ENCODE measurements around the gene SCNN1B.
"Not testable (repeated sequence)": the region's sequence is repeated elsewhere in the genome, so short reads cannot be mapped to it uniquely, and the experiment has no call there.

SCNN1B gene

DNA sequence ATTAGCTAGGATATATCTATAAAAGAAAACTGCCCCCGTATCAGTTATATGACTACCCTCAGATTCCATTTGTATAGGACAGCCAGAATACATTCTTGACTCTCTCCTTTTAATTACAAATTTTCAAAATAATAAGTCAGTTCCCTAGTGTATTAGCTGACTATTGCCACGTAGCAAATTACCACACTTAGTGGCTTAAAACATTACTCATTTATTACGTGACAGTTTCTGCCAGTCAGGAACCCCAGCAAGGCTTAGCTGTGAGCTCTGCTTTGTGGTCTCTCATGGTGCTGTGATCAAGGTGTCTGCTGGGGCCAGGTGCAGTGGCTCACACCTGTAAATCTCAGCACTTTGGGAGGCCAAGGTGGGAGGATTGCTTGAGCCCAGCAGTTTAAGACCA is 13.9 kb upstream of the SCNN1B start:
- in situ Hi-C loops (cut with MboI; ENCODE audit: low sequenced_read_pairs) = no loop called here

DNA sequence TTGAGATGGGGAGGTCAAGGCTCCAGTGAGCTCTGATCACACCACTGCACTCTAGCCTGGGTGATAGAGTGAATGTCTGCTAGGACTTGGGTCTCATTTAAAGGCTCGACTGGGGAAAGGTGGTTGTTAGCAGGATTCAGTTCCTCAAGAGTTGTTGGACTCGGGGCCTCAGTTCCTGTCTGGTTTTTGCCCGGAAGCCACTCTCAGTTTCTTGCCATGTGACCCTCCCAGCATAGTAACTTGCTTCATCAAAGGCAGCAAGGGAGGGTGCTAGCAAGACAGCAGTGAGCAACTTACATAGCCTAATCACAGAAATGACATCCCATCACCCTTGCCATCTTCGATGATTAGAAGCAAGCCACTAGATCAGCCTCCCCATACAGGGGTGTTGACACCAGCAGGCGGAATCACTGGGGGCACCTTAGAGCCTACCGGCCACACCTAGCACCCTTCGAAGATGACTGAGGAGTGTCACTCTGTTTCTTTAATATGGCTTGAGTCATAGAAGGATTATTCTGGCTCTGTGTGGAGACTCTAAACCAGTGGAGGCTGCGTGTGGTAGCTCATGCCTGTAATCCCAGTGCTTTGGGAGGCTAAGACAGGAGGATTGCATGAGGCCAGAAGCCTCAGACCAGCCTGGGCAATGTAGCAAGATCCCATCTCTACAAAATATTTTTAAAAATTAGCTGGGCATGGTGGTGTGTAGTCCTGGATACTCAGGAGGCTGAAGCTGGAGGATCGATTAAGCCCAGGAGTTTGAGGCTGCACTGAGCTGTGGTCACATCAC is 13.2 kb upstream of the SCNN1B start:
- in situ Hi-C loops (cut with MboI; ENCODE audit: low sequenced_read_pairs) = no loop called here

- in situ Hi-C loops (cut with MboI; ENCODE audit: low sequenced_read_pairs) = no loop called here
Observed at GRCh38 chr16:23290189-23291062, 11.7 kb upstream of the SCNN1B start.

GRCh38 chr16:23293016-23293415 is 9.1 kb upstream of the SCNN1B start:
- in situ Hi-C loops (cut with MboI; ENCODE audit: low sequenced_read_pairs) = no loop called here

- in situ Hi-C loops (cut with MboI; ENCODE audit: low sequenced_read_pairs) = no loop called here
Observed at GRCh38 chr16:23294260-23294659, 7.8 kb upstream of the SCNN1B start.

DNA sequence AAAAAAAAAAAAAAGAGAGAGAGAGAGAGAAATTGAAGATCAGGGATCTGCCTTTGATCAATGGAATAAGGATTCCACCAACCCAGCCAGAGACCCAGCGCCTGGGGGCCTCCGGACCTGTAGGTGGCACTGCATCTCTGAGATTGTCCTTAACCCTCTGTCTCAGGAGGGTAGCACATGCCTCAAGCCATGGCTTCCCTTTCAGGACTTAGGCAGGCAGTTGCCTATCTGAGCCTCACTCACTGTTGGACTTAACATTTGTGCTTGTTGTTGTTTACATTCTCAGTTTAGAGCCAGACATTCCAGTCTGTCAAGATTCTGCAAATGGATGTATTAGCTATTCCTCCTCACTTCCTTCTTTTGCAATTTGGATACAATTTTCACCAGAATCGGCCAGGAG is 5.1 kb upstream of the SCNN1B start:
- in situ Hi-C loops (cut with MboI; ENCODE audit: low sequenced_read_pairs) = no loop called here

DNA sequence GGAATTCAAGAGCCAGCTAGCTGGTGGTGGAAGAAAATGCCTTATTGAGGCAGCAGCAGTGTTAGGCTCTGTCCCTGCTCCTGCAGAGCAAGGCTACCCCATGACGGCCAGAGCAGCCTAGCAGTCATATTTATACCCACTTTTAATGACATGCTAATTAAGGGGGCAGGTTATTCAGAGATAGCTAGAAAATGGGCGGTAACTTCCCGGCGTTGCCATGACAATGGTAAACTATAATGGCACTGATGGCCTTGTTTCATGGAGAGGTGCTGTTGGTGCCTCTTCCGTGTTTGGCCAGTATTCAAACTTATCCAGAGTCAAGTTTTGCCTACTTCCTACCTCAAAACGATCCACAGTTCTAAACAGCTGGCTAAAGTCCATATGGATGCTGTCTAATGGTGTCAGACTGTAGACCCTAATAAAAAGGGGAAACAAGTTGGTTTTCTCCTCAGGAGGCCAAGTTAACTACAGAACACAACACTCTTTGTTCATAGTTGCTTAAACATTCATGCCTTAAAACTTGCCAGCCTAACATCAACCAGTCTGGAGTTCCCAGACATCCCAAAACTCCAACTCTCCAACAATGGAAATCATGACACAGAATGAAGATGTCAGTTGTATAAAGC is 3.7 kb upstream of the SCNN1B start:
- in situ Hi-C loops (cut with MboI; ENCODE audit: low sequenced_read_pairs) = no loop called here

- in situ Hi-C loops (cut with MboI; ENCODE audit: low sequenced_read_pairs) = not testable (repeated sequence)
Observed at GRCh38 chr16:23299815-23300214, 2.3 kb upstream of the SCNN1B start.

GRCh38 chr16:23301251-23302044 is 654 bp upstream of the SCNN1B start:
- in situ Hi-C loops (cut with MboI; ENCODE audit: low sequenced_read_pairs) = no loop called here

DNA sequence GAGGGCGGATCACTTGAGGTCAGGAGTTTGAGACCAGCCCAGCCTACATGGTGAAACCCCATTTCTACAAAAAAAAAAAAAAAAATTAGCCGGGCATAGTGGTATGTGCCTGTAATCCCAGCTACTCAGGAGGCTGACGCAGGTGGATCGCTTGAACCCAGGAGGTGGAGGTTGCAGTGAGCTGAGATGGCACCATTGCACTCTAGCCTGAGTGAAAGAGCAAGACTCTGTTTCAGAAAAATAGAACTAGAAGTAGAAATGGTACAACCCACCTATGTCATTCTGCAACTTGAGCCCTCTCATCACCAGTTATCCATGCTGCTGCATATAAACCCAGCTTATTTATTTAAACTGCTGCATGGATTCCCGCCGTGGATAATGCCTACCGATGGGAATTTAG is 1.6 kb downstream of the SCNN1B start:
- in situ Hi-C loops (cut with MboI; ENCODE audit: low sequenced_read_pairs) = no loop called here

GRCh38 chr16:23304620-23305019 is 2.5 kb downstream of the SCNN1B start:
- in situ Hi-C loops (cut with MboI; ENCODE audit: low sequenced_read_pairs) = no loop called here

- in situ Hi-C loops (cut with MboI; ENCODE audit: low sequenced_read_pairs) = no loop called here
Observed at GRCh38 chr16:23306199-23307100, 4.3 kb downstream of the SCNN1B start.

DNA sequence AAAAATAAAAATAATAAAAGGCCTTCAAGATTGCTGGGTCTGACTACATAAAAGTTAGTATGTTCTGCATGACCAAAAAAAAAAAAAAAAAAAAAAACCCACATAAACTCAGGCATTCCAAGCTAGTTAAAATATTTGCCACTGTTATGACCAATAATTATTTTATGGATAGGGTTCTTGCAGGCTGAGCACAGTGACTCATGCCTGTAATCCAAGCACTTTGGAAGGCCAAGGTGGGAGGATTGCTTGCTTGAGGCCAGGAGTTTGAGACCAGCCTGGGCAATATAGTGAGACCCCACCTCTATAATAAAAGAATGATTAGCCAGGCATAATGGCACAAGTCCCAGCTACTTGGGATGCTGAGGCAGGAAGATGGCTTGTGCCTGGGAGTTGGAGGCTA is 8.1 kb downstream of the SCNN1B start:
- in situ Hi-C loops (cut with MboI; ENCODE audit: low sequenced_read_pairs) = no loop called here

GRCh38 chr16:23310744-23311143 is 8.6 kb downstream of the SCNN1B start:
- in situ Hi-C loops (cut with MboI; ENCODE audit: low sequenced_read_pairs) = no loop called here

GRCh38 chr16:23316232-23316631 is 14.1 kb downstream of the SCNN1B start:
- in situ Hi-C loops (cut with MboI; ENCODE audit: low sequenced_read_pairs) = no loop called here

DNA sequence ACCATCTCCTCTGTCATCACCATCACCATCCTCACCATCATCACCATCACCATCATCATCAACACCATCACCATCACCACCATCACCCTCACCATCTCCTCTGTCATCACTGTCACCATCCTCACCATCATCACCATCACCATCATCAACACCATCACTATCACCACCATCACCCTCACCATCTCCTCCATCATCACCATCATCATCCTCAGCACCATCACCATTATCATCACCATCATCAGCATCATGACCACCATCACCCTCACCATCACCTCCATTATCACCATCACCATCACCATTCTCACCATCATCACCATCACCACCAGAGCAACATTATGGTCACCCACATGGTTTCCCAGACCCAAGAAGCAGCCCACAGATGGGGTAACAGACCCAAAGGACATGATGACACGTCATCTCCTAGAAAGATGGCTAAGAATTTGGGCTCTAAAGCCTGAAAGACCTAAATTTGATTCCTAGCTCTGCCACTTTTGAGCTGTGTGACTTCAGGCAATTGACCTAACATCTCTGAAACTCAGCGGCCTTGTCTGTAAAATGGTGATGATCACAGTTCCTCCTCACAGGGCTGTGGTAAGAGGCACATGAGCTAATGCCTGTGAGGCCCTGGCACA is 14.6 kb downstream of the SCNN1B start:
- in situ Hi-C loops (cut with MboI; ENCODE audit: low sequenced_read_pairs) = no loop called here

GRCh38 chr16:23317266-23317661 is 15.2 kb downstream of the SCNN1B start:
- in situ Hi-C loops (cut with MboI; ENCODE audit: low sequenced_read_pairs) = no loop called here

DNA sequence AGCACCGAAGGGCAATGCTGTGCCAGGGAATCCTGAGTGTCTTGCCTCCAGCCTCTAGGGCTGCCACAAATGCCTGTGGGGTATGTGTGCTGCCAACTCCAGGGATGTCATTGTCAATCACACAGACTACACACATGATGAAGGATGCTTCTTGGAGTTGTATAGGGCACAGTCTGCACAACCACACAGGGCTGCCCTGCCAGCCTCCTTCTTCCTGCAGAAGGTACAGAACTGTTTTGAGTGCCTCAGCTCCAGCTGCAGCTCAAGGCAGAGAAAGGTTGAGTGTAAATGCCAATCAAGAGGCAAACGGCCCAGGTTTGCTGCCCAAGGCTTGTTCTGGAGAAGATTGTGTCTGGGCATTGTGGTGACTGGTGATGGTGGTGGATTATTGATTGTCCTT is 15.6 kb downstream of the SCNN1B start:
- in situ Hi-C loops (cut with MboI; ENCODE audit: low sequenced_read_pairs) = no loop called here

DNA sequence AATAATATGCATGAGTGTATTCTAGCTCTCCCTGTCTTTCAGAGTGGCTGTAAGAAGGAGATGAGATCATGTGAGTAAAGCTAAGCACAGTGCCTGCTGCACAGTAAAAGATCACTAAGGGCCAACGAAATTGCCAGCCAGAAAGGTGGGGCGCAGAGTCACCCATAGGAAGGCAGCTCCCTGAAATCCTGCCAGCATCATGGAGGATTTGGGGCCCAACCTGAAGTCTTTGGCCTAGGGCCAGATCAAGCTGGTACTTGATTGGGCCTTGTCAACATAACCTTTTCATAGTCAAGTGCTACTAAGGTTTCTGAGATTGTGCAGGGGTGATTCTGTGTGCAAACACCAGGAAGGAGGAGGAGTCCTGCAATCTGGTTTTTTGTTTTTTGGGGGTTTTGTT is 16.5 kb downstream of the SCNN1B start:
- in situ Hi-C loops (cut with MboI; ENCODE audit: low sequenced_read_pairs) = no loop called here
